ENCODE results near the gene DLEC1.

DNA sequence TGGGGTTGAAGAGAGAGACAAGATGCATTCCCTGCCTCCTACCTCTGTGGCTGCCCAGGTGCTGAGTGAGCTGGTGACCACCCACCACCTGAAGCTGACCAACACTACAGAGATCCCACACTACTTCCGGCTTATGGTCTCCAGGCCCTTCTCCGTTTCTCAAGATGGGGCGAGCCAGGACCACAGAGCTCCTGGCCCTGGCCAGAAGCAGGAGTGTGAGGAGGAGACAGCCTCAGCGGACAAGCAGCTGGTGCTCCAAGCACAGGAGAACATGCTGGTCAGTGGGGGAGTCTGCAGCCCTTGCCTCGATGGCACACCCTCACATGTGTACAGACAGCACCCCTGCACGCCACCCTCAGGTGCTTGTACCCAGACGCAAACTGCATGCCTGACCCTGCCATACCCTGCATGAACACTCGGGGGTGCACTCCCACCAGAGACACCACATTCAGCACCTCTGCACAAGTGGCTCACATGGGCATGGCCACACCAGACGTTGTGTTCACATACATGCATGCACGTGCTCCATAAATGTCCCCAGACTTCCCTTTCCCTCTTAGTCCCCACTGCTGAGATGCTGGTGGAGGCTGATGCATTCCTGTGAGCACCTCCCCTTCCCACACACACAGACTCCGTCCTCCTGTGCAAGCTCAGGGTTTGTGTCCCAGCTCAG is 78.9 kb downstream of the DLEC1 start:
- TF ChIP-seq ZNF274 (IDR thresholded peaks at IDR 0.05; ENCODE audit: low read depth, low read length) = no peak
- TF ChIP-seq YY1 (IDR thresholded peaks at IDR 0.05; ENCODE audit: insufficient read depth, insufficient read length) = no peak

All from NT2/D1 (cell line).